GM21360 (cell line): ENCODE measurements around the gene FBXO24.
"Not testable (repeated sequence)": the region's sequence is repeated elsewhere in the genome, so short reads cannot be mapped to it uniquely, and the experiment has no call there.

ENCODE experiments used
- ATAC-seq: cut with Tn5 transposase; IDR thresholded peaks from one replicate; pipeline ENCODE4 v1.9.1; 2021; ENCODE audit warnings: mild to moderate bottlenecking, moderate library complexity; ENCODE audit not compliant: unreplicated experiment

Gene FBXO24

DNA sequence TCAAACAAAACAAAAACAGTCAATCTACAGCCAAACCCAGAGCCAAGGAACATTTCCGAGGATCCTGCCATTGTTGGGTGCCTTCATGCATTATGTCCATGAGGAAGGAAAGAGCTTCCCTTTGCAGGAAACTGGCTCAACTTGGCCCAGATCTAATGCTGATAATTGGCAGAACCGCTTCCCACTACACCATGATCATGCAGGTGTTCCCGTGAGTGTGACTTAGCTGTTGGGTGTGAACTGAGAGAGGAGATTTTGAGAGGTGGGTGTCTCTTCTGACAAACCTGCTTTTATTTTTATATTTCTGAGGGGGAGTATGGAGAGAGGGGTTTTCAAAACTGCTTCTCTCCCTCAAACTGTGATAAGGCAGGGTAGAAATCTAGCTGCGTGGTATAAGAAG, 27.0 kb upstream of the FBXO24 start:
- no peak for ATAC-seq

DNA sequence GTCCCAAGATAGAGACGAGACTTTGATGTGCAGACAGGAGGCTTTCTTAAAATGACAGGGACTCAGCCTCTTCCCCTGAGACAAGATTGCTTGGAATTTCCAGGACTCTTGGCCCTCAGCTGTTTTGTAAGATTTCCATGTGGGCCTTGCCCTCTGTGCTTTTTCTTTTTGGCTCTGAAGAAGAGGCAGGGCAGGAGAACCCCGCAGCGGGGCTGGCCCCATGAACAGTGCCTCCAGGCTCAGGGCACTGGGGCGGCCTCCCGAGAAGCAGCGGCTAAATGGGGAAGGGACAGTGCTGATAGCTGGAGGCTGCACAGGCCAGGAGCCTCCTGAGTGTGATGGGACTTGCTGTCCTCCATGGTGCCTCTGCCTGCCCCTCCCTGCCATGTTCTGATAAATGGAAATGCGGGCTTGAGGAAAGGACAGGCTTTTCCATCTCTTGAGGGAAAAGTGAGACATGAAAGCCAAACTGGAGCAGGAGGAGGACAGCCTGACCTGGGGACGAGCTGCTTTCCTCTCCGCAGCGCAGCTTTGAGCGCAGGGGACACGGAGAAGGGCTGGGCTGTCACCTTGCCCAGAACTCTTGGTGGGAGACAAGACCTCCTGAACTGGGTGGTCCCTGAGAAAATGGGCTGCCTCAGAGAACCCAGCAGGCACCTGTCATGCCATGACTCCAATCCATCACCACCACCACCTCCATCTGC, 24.5 kb upstream of the FBXO24 start:
- ATAC-seq, result no peak

DNA sequence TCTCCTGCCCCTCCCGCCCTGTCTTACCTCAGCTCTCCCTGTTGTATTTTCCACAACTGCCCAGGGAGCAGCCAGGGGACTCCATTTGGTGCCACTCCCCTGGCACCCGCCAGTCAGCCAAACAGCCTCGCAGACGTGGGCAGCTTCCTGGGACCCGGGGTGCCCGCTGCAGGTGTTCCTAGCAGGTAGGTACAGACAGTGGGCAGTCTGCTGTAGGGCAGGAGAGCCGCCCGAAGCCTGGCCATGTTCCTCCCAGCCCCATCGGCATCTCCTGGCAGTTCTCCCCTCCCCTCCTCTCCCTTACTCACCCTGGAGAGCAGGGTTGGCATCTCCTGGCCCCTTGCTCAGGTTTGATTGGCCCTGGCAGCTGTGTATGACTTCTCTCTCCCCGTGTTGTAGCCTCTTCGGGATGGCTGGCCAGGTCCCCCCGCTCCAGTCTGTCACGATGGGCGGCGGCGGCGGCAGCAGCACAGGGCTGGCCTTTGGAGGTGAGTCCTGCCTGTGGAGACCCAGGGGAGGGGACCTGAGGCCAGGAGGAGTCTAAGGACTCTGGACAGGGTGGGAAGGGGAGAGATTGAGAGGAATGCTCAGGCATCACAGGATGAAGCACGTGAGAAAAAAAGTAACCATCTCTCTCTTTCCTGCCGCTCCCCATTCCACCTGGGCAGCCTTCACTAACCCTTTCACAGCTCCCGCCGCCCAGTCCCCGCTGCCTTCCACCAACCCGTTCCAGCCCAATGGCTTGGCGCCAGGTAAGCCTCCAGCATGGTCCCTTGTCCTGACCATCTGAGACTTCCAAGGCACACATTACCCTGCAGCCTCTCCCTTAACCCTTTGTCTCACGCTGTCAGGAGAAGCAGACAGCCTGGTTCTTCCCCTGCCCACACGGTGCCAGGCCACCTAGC, 23.7 kb upstream of the FBXO24 start:
- no peak for ATAC-seq

DNA sequence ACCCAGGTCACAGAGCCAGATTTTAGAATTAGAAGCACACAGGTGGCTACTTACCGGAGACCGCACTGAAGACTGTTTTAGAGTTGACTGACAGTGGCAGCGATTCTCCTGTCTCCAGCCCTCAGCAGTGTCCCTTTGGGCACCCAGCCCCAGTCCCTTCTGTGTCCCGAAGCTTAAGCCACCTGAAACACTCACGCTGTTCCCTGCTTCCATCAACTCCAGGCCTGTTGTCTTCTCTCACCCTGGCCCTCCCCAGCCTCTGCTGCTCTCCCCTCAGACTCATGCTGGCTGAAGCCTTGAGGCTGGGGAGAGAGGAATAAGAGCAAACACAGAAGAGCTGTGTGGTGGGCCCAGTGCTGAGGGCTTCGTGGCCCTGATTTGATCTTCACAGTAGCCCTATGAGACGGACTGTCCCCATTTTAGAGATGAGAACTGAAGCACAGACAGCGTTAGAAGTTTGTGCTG, 23.0 kb upstream of the FBXO24 start:
- no peak for ATAC-seq

DNA sequence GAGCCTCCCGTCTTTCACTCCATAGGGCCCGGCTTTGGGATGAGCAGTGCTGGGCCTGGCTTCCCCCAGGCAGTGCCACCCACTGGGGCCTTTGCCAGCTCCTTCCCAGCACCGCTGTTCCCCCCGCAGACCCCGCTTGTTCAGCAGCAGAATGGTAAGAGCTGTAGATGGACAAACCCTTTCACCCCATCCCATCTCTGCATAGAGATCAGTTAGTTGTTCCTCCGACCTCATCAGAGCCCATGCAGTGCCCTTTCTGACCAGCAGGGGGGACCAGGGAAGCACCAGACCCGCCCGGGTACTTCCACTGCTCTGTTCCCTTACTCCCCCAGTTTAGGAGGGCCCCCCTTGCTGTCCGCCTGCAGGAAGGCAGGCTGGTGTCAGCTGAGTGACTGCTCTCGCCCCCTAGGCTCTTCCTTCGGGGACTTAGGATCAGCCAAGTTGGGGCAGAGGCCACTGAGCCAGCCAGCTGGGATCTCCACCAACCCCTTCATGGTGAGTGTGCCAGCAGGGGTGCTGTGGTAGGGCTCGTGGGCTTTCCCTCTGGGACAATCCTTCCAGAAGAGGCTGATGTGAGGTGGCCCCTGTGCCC, 22.2 kb upstream of the FBXO24 start:
- no peak for ATAC-seq

DNA sequence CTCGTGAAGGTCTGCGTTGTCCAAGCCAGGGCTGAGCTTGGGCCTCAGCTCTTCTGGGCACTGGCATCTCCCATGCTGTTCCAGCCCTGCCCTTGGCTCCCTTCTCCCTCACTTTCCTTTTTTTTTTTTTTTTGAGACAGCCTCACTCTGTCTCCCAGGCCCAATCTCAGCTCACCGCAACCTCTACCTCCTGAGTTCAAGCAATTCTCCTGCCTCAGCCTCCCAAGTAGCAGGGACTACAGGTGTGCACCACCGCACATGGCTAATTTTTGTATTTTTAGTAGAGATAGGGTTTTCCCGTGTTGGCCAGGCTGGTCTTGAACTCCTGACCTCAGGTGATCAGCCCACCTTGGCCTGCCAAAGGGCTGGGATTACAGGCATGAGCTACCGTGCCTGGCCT, 21.7 kb upstream of the FBXO24 start:
- not testable (repeated sequence) for ATAC-seq

DNA sequence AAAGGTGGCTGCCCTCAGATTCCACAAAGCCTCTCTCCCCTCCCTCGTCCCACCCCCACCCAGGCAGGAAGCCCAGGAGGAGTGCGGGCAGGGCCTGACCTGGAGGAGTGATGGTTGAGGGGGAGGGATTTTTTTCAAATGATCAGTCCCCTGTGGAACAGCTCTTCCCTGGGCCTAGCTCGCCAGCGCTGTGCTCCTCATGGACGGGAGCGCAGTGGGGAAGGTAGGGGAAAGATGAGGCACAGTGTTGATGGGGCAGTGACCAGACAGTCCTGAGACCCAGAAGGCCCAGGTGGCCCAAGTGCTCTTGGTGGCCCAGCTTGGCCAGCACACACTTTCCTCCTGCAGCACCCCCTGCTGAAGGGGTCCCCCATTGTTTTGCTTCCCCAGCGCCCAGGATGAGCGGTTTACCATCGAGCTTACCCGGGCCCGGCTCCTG, 21.0 kb upstream of the FBXO24 start:
- no peak for ATAC-seq

DNA sequence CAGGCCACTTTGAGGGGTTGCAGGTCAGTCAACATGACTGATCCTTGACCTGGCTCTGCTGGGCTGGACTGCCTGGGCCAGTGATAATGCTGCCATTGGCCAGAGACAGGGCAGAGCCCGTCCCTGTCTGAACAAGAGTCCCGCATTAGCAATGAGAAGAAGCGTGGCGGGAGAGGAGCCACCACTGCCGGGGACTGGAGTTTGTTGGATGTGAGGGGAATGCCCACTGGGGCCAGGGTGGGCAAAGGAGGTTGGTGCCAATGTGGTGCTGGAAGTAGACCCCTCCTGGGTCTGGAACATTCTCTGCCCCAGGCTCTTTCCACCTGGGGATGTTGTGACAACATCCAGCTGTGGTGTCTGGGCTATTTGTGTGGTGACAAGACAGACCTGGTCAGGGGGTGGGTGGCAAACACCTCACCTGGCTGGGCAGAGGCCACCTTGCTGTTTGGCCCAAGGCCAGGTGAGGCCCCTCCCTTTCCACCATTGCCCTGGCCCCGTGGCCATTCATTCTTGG, 20.1 kb upstream of the FBXO24 start:
- ATAC-seq, result no peak

DNA sequence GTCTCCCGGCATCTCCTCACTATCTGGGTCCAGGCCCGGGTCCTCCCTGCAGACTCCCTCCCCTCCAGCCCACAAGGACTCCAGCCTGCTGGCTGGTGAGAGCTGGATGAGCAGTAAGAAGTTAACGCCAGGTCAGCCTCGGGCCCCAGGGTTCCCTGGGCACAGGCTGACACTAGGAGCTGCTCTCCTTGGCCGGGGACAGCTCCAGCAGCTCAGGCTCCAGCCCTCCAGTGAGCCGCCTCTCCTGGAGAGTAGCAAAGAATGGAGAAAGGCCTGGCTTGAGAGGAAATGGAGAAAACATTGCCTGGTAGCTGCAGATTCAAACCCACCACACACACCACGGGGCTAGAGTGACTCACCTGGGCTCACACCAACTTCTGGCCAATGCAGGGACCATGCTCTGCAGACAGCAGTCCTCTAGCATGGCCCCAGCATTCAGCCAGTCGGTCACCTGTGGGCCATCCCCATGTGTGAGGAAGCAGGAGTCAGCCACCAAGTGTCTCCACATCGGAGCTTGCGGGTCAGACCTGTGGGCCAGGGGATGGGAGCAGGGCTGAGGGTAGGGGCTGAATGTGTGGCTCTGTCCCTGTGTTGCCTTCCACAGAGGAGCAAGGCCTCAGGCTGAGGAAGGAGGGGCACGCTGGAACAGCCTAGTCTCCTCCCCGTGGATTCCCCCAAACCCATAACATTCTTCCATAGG, 18.9 kb upstream of the FBXO24 start:
- ATAC-seq, result no peak

DNA sequence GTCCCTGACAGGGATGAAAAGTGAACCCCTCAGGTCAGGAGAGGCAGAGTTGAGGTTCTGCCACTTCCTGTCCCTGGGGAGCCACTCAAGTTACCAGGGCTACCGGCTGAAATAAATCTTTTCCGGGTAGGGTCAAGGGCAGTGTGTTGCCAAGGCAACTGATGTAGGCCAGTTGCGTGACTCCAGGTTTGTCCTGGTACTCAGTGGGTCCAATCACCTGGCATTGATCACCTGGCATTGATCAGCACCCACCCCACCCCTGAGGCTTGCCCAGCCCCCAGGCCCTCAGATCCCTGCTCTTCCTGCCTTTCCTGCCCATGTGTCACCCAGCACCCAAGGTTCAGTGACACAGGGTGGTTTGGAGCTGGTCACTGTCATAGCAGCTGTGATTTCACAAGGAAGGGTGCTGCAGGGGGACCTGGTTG, 18.4 kb upstream of the FBXO24 start:
- no peak for ATAC-seq

DNA sequence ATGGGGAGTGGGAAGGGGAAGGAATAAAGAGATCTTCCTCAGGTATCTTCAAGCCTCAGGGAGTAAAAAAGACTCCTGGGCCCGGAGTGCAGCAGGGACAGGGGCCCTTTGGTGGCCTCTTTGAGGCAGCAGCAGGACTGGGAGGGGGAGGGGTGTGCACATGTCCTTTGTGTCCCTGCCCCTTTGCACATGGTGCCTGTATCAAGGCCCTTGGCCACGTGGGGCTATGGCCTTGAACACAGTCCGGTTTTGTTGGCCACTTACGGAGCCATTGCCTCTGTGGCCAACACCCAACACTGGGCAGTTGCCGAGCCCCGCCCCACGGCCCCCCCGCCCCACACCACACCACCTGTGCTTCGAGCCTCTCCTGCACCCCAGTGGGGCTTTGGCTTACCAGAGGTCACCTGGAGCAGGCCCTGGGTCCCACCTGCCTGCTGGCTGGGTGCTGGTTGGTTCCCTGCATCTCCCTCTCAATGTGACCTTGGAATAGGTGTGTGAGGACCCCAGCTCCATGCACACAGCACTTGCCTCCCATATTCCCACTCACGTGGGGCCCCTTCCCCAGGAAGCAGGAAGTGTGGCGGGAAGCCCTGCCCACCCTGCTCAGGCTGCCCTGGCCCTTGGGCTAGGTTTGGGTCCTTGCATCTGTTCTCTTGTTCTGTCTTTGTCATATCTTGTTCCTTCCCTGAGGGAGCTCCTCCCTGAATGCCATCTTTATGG, 17.8 kb upstream of the FBXO24 start:
- no peak for ATAC-seq

DNA sequence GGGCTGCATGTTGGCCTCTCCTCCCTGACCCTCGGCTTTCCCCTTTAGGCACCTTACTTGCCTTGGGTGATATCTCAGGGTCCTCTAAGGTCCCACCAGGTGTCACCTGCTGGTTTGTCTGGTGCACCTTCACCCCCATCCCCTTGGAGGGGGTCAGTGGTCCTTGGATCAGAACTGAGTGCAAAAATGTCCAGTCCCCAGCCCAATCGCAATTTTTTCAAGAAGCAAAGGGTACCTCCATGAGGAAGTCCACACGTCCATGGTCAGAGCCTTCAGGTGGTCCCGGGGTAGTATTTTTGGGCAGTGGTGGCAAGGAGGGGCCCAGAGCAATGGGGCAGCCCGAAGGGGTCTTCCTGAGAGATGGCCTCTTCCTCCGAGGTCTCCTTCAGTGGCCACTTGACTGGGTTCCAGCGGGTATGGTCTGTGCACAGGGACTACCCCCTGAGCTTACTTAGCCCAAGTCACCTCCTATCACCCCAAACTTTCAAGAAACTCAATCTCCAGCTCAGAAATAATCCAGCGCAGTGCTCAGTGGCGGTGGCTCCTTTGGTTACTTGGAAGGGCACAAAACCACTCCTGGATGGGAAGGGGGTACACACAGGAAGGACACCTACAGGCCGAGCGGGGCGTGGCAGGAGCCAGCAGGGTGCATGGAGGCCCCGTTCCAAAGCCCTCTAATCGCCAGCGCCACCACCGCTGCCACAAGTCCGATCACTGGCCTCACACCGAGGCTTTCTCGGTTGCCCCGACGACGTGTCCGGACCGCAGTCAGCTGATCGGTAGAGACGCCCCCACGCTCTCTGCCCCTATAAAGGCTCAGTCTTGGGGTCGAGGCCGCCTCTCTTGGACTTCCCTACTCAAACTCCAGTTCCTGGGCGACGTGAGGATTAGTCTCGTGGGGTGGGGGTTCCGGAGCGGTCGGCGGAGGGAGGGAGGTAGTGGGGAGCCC, 17.0 kb upstream of the FBXO24 start:
- no peak for ATAC-seq

DNA sequence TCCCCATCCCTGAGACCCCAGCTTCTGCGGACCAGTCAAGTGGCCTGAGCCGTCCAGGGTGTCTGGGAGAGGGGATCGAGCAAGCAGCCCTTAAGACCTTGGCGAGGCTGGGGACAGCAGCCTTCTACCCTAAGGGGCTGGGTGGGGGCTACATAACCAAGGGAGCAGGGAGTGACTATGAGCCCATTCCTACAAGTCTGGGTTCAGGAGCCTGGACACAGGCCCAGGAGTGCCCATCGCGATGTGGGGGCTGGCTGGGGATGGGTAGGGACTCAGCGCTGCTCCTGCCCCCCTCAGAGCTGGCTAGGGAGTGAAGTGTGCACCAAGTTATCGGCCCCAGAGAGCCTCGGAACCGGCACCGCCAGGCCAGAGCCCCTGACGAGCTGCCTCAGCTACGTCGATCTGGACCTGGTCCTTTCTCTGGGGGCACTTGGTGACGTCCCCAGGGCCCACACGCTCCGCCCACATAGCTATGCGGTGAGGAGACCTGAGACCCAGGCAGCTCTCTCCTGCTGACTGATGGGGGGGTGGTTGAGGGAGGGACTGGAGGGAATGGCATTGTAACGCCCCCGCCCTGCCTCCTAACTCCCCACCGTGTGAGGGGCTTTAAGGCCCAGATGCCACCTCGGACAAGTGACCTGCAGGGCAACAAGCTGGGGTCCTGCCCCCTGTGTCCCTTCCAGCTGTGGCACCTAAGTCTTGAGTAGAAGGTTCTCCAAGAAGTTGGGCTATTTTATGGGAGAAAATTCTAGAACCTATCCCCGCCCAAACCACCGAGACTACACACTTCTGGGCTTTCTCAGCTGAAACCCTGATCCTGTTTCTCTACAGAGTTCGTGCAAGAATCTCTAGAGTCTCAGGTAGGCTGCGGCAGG, 14.9 kb upstream of the FBXO24 start:
- no peak for ATAC-seq

DNA sequence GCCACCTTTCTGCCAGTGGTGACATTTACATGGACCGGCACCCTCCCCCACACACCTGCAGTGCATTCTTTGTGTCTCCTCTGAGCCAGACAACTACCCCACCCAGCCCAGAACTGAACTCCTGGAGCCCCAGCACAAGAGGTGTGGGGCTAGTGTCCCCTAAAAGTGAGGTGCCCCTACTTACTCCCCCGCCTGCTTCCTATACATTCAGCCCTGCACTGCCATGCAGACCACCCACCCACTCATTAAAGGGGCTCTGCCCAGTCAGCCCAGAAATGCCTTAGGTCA, 14.4 kb upstream of the FBXO24 start:
- ATAC-seq, result no peak

DNA sequence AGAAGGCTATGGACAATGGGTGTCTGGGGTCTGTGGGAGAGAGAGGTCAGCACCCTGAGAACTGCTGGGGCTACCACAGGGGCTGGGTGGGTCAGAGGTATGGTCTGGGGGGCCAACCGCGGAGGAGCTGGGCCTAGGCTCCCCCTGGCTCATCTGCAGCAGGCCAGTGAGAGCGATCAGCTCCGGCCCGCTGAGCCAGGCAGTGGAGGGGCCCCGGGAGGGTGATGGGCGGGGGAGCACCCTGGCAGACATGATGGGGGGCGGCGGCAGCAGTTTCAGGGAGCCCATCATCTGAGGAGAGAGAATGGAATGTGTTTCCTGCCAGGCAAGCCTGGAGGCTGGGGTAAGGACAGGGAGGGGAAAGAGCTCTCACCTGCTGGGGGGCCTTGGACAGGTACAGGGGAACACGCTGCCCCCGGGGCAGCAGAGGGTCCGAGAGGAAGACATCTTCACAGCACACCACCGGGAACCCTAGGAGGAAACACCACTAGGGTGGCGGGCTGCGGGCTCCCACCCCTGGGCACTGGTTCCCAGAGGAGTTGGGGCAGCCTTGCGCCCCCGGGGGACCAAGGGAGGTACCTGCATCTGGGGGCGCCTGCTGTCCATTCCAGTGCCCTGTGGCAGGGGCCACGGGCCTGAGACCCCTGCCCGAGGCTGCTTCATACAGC, 13.7 kb upstream of the FBXO24 start:
- ATAC-seq, result no peak

DNA sequence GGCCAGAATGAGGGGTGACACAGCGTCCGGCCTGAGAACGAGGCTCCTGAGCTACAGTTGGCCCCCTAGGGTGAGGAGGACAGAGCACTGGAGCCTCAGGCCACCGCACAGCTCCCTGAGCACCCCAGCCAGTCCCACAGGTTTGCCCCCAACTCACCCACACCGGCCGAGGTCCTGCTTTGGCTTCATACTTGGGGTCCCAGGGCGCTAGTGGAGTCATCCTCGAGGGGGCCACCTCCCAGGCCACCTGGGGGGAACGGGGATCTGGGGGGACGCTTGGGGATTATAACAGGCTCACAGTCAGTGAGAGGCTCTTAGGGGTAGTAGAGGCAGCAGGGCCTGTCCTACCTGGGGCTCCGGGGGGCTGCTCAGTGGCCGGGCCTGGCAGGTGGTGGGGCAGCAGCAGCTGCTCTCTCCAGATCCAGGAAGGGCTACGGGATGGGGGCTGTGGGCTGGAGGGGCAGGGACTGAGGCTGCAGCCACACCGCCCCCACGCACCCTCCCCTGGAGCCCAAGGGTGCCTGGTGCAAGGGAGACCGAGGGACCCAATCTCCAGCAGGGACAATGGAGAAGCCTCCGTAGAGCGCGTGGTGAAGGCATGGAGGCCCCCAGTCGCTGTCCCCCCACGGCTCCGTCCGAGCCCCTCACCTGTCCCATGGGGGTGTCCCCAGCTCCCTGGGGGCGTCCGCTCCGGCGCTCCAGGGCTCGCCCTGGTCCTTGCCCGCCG, 13.0 kb upstream of the FBXO24 start:
- no peak for ATAC-seq

DNA sequence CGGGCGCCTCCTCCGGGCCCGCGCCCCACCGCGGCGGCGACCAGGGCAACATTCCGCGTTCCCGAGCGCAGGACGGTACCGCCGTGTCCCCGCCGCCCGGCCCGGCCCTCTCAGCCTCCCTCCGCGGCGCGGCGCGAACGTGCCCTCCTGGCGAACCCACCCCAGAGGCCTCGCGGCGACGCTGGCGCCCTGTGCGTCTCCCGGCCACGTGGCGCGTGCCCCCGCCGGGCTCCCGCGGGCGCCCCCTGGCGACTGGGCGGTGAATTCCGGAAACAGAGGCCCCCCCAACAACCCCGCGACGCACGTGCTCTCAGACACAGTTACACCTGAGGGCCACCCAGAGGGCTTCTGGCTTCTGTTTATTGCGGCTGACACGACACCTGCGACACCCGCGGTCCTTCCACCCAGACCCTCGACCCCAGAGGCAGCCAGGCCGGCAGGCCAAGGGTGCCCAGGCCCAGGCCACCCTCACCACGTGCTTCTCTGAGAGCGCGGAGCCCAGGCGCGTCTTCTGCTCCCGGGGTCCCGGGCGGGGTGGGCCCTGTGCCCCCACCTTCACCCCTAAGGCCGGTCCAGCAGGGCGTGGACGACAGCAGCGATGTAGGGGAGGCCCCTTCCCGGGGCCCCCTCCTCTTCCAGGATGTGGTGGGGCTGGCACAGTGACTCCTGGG, 12.3 kb upstream of the FBXO24 start, which contains the start of gene SAP25:
Gene SAP25, minus strand, starts transcription at position 210 of the 671 bp plus-strand sequence. Its CDS starts 158 bp downstream, at position 52.
- no peak for ATAC-seq
